ENCODE results near the gene STEAP2.

Gene STEAP2

DNA sequence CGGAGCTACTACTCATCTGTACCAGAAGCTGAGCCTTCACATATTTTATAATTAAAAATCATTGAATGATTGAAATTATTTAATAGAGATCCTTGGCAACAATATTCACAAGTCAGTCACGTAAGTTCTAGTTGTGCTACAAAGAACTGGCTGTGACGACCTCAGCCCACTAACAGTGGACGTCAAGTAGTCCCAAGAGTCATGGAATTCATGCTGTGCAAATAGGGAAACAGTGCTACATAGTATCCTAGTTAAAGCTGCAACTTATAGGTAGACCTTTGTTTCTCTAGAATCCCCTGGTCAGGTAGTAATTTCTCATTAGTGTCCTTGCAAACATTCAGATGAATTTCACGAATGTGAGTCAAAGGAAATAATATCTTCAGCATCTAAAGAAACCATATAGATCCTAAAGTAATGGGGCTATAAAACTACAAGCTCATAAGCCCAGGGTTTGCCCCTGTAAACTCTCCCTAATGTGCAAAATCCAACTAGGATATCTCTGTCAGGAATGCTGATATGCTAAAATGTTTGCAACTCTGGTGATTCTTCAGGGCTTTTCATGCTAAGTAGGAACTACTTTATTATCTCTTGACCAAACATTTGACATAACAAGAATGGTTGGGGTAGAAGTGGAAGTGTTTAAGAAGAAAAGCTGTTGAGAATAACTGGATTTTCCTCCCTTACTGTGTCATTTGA, 64.6 kb downstream of the STEAP2 start:
- no peak for DNase-seq

Measured in NCI-H526 treated with DMSO at 0.1 percent for 48 hours (cell line).